Adrenal gland (tissue), 5 donors: ENCODE results near the gene FBXO46.

Source experiments
- CTCF ChIP-seq, 6 experiments: fragments of 450-650 bp in 4 of 6; fragments of 200-600 bp in 2 of 6; sonication (generic) in 1 of 6; IDR thresholded peaks; 1 replicate in 5 of 6; 2 replicates in 1 of 6; pipeline versions ENCODE4 v1.5.1 to v1.8.0; 2016 to 2021; ENCODE audit warnings: antibody characterized with exemption in 6 of 6, mild to moderate bottlenecking in 2 of 6, moderate library complexity in 1 of 6
- POLR2A ChIP-seq, 2 donors: fragments of 450-650 bp; IDR thresholded peaks; one replicate each; pipeline ENCODE4 v1.6.1; 2017; ENCODE audit warnings: antibody characterized with exemption in 2 of 2, mild to moderate bottlenecking in 2 of 2, moderate library complexity in 1 of 2
- donor health status: DM: no; HTN: no; CAD: no.

- TF ChIP-seq POLR2A (IDR thresholded peaks at IDR 0.05) (no peak), CTCF (IDR thresholded peaks at IDR 0.05) (no peak)
Measured at GRCh38 chr19:45764475-45764874, 33.8 kb upstream of the FBXO46 start.
